ENCODE results near the gene GALNT7.

Gene GALNT7

DNA sequence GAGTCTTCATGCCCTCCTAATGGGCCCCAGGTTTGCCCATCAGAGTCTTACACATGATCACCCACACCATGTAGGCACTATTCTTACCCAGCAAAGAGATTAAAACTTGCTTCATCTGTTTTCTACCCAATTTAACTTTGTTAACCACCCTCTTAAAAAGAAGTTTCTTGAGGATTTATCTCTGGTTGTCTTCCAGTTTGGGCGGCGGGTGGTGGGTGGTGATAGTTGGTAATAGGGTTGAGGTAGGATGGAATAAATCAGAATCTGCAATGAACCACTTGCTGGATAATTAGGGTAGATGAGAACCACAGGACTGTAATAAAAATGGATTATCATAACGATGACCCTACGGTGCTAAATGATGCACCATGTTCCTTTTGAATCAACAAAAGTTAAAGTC, 30.9 kb downstream of the GALNT7 start:
- no peak overlapping the region for H3K27ac ChIP-seq
- CTCF ChIA-PET, result no interaction called here
- TF ChIP-seq, protein P1, sequence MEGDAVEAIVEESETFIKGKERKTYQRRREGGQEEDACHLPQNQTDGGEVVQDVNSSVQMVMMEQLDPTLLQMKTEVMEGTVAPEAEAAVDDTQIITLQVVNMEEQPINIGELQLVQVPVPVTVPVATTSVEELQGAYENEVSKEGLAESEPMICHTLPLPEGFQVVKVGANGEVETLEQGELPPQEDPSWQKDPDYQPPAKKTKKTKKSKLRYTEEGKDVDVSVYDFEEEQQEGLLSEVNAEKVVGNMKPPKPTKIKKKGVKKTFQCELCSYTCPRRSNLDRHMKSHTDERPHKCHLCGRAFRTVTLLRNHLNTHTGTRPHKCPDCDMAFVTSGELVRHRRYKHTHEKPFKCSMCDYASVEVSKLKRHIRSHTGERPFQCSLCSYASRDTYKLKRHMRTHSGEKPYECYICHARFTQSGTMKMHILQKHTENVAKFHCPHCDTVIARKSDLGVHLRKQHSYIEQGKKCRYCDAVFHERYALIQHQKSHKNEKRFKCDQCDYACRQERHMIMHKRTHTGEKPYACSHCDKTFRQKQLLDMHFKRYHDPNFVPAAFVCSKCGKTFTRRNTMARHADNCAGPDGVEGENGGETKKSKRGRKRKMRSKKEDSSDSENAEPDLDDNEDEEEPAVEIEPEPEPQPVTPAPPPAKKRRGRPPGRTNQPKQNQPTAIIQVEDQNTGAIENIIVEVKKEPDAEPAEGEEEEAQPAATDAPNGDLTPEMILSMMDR (conservative IDR thresholded peaks at IDR 0.05; ENCODE audit: low read depth), result no peak
- no peak for DNase-seq (ENCODE audit: low spot score)
- POLR2A ChIA-PET (ENCODE audit: low non-redundant PET), result no interaction called here

DNA sequence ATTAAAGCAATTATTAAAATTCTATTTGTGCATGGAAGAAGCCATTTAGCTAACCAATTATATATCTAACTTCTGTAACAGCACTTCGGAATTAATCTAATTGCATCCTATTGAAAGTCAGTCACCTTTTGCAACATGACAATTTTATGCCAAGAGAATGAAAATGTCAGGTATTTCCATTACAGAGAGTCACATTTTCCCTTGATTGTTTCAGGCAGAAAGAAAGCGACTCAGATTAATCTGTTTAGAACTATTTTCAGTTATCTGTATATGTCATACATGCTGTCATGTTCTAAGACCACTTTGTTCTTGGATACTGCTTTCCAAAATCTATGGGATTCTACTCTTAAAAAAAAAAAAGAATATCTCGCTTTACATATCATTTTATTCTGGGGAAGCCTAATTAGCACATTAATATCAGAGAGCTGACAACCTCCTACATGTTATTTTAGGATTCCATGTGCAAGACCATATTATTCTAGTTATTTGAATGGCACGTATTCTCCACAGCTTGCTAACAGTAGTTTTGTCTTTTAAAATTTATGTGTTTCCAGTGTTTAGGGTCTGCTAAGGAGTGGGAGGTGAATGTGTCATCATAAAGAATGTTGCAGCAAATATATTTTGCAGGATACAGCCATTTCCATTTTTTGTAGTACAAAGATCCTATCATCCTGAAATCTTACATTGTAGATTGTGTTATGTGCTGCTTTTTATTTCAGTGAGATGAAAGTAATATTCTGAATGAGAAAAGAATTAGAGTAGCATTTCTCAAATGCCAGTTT, 31.7 kb downstream of the GALNT7 start:
- POLR2A ChIA-PET (ENCODE audit: low non-redundant PET), result no interaction called here
- CTCF ChIA-PET, result no interaction called here
- H3K27ac ChIP-seq, result no peak overlapping the region
- DNase-seq (ENCODE audit: low spot score), result no peak
- TF ChIP-seq, protein P1 (conservative IDR thresholded peaks at IDR 0.05; ENCODE audit: low read depth), result no peak

DNA sequence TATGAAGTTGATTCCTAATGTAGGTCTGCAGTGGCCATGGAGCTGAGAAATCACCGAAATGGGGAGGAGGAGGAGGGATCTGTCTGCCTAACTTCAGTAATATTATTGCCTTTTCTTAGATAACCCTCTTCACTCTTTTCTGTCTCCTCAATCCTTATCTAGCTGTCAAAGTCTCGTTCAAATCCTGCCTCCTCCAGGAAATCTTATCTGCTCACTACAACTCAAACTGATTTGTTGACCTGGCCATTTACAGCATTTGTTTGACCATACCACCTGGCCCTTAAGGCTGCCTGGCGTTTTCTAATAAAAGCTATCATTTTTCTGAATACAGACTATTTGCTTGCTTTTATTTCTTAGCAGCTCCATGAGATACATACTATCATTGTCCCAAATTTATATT, 33.8 kb downstream of the GALNT7 start:
- ChIA-PET CTCF (interaction anchor here (0.7 kb wide), 1 partner anchor 28 kb away, joined by 7 read pairs; no protein-coding TSS in a partner anchor), POLR2A (ENCODE audit: low non-redundant PET) (no interaction called here)
- TF ChIP-seq, protein P1 (conservative IDR thresholded peaks at IDR 0.05; ENCODE audit: low read depth), result no peak
- no peak for DNase-seq (ENCODE audit: low spot score)
- no peak overlapping the region for H3K27ac ChIP-seq

DNA sequence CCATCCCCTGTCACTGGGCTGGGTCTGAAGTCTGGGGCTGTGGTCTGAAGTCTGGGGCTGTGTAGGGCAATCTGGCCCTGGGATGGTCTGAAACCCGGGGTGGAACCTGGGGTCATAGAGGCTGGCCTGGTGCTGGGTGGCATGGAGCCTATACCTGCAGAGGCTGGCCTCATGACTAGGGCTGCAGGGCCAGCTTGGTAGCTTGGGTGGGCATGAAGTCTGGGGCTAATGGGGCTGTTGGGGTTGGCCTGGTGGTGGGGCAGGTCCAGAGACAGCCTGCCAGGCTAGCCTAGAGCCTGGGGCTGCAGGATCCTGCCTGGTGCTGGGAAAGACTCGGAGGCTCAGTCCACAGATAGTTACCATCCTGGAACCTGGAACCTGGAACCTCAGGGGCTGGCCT, 37.0 kb downstream of the GALNT7 start:
- DNase-seq (ENCODE audit: low spot score), result no peak
- no peak overlapping the region for H3K27ac ChIP-seq
- TF ChIP-seq, protein P1 (conservative IDR thresholded peaks at IDR 0.05; ENCODE audit: low read depth), result no peak
- ChIA-PET POLR2A (ENCODE audit: low non-redundant PET) (no interaction called here), CTCF (no interaction called here)

DNA sequence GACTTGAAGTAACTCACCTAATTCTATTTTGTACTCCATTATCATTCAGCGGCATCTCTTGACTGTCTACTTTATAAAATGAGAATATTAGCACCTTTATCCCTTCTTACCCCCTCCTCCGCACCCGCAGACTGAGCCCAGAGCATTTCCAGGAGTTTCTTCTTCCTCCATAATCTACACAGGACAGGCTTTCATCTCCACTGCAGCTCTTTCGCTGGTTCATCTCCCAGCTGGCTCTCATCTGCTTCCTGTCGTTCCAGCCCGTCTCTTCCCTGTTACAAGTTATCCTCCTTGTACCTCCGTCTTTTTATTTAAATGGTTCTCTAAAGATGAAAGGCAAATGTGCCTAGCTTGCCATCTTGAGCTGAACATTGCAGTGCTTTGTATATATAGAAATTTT, 39.8 kb downstream of the GALNT7 start:
- ChIA-PET POLR2A (ENCODE audit: low non-redundant PET) (no interaction called here), CTCF (no interaction called here)
- TF ChIP-seq, protein P1 (conservative IDR thresholded peaks at IDR 0.05; ENCODE audit: low read depth), result no peak
- H3K27ac ChIP-seq, result no peak overlapping the region
- DNase-seq (ENCODE audit: low spot score), result no peak

DNA sequence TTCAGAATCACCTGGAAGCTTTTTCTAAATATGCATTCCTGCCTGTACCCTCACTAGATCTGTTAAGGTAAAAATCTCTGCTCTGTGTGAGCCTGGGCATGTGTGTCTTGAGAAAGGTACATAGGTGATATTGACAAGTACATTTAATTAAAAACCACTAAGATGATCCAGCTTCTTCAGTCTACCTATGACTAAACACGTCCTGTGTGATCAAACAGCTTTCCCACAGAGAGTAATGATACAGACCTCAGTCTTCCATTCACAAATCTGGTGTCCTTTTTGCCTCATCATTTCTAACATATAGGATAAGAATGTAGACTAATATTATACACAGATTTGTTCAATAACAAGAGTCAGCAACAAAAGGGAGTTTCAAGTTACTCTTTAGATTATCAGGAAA, 42.6 kb downstream of the GALNT7 start:
- POLR2A ChIA-PET (ENCODE audit: low non-redundant PET), result interaction anchor here (0.6 kb wide), 1 partner anchor 160 kb away, joined by 8 read pairs; the partner anchor contains the start of gene SAP30
- DNase-seq (ENCODE audit: low spot score), result no peak
- H3K27ac ChIP-seq, result no peak overlapping the region
- TF ChIP-seq, protein P1 (conservative IDR thresholded peaks at IDR 0.05; ENCODE audit: low read depth), result no peak
- CTCF ChIA-PET, result no interaction called here

Data from RWPE1 (cell line).